Fibroblast of villous mesenchyme (primary cell): Measurements from ENCODE around the gene COLQ. TPM values are rescaled to one million over a fixed set of nuclear protein-coding genes. Genes with fewer than 3 reads are reported as not detected.

Experiments used
- DNase-seq: peaks from one replicate; pipeline ENCODE4 v3.0.0-alpha.2; 2010; ENCODE audit warnings: low read depth
- H3K4me3 ChIP-seq: 2 replicates; pipeline ENCODE4 v1.5.1; 2011; ENCODE audit warnings: low read depth, mild to moderate bottlenecking, low read length
- total RNA-seq: library from RNA; depleted of rRNA; stranded (reverse); fragments of >200 nt; gene quantifications from 2 replicates; pipeline ENCODE4 v1.2.3, GENCODE V29; 2012
- TF ChIP-seq, protein P1 (sequence below): IDR thresholded peaks from 2 replicates; pipeline ENCODE4 v1.5.1; 2012; ENCODE audit warnings: low read depth, mild to moderate bottlenecking, low read length; ENCODE audit not compliant: insufficient read depth

COLQ gene
- total RNA-seq, 1 donor: 0.43 TPM

DNA sequence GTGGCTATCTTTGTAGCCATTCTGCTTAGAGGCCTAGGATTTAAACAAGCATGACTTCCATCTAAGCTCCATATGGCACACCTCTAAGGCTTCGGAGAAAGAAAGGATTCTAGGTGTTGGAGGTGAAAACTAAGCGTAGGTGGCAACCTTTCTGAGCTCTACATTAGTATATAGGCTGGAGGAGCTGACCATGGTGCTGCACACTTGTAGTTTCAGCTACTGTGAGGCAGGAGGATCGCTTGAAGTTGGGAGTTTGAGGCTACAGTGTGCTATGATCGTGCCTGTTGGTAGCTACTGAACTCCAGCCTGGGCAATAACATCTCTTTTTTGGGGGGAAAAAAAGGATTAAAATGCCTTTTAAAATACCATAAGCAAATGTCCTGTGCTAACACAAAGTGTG is 86.8 kb downstream of the COLQ start:
- TF ChIP-seq, protein P1, sequence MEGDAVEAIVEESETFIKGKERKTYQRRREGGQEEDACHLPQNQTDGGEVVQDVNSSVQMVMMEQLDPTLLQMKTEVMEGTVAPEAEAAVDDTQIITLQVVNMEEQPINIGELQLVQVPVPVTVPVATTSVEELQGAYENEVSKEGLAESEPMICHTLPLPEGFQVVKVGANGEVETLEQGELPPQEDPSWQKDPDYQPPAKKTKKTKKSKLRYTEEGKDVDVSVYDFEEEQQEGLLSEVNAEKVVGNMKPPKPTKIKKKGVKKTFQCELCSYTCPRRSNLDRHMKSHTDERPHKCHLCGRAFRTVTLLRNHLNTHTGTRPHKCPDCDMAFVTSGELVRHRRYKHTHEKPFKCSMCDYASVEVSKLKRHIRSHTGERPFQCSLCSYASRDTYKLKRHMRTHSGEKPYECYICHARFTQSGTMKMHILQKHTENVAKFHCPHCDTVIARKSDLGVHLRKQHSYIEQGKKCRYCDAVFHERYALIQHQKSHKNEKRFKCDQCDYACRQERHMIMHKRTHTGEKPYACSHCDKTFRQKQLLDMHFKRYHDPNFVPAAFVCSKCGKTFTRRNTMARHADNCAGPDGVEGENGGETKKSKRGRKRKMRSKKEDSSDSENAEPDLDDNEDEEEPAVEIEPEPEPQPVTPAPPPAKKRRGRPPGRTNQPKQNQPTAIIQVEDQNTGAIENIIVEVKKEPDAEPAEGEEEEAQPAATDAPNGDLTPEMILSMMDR: no peak
- no peak overlapping the region for H3K4me3 ChIP-seq
- DNase-seq: no peak

DNA sequence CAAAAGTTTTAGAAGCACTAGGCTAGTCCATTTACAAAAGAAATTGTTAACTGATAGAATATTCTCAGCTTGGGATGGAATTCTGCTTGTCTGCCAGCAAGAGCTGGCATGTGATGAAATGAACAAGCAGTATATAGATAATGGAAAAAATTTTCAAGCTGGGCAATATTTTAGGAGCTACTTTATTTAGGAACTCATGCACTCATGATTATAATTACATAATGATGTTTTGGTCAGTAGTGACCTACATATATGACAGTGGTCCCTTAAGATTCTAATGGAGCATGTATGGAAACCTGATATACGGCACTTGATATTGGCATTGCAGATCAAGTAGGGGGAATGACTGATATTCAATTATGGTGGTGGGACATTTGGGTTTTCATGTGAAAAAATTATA is 88.0 kb downstream of the COLQ start:
- no peak overlapping the region for H3K4me3 ChIP-seq
- no peak for DNase-seq
- TF ChIP-seq, protein P1: no peak

DNA sequence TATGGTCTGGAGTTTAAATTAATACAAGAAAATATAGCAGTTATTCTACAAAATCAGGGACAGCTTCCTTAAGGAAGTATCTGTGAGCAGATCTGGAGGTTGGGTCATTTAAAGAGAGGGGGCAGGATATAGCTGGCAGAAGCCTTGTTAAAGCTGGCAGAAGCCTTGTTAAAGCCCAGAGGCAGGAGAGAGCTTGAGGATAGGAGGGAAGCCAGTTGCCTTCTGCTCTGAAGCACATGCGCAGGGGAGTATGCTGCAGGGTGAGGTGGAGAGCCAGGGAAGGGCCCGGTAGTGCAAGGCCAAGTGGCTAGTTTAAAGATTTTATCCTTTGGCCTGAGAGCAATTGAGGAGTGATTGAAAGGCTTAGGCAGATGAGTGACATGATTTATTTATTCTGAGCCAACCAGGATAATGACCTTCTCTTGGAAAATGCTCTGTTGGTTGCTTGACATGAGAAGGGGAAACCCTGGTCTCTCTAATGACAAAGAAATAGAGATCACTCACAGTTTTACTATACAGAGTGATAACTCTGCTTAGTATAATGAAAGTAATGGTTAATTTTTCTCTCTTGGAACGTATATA is 90.2 kb downstream of the COLQ start:
- no peak for DNase-seq
- no peak overlapping the region for H3K4me3 ChIP-seq
- TF ChIP-seq, protein P1: no peak

DNA sequence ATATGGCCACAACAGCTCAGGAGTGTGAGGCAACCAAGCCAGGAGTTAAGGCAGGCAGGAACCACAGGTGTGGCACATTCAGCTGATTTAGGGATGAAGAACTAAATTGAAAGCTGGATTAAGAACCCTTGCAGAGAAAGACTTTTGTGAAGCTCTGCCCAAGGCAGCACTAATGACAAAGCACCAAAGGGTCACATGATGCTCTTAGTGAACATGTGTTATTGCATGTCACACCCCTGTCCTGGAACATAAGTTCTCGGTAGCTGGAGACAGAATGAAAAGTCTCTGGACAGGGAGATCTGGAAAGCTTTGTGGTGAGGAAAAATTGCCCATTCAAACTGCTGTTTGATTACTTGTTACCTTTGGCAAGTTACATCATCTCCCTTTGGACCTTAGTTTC is 90.9 kb downstream of the COLQ start:
- TF ChIP-seq, protein P1: no peak
- H3K4me3 ChIP-seq: no peak overlapping the region
- no peak for DNase-seq

DNA sequence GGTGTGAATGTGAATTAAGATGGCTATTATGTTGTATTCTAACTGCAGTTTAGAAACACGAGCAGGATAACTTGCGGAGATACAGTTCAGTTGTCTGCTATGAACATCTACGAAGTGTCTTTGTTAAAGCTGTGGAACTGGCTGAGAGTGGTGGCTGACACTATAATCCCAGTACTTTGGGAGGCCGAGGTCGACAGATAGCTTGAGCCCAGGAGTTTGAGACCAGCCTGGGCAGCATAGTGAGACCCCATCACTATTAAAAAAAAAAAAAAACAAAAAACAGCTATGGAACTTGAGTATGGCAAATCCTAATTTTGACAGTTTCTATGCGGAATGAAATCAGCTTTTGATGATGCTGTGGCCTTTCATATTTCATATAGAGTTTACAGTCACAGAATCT is 92.4 kb downstream of the COLQ start:
- H3K4me3 ChIP-seq: peak overlapping the region; percentile 92
- TF ChIP-seq, protein P1: no peak
- DNase-seq: no peak

DNA sequence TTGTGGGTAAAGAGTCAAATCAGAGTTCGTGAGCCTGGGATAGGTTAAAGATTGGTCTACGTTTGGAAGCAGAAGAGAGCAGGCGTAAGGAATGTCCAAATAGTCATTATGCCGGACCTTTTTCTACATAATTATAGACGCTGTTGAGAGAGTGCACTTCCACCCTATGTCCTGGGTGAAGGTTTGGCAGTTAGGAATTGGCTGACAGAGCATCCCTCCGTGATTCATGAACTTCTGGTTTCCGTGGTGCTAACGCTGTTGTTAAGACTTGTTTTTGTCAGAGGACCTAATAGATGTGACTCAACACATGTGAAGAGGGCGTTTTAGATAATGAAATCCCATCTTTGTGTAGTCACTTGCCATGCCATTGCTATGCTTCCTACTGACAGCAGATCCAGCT is 93.0 kb downstream of the COLQ start:
- DNase-seq: peak; percentile 47
- TF ChIP-seq, protein P1: no peak

DNA sequence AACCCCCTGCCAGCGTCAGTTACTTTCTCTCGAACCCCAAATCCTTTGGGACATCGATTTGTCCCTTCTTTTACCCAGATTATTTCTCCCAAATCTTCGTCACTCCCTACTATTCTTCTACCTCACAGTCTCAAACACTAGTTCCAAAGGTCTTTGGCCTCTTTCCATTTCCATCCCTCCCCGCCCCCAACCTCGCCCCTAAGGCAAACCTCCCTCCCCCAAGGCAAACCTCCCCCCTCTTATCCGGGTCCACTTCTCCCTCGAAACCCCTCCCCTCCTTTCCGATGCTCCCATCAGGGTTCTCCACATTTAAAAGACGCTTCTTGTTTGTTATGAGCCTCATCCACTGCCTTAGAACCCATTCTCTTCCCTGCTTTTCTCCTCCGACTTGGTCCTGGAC is 93.5 kb downstream of the COLQ start:
- no peak for DNase-seq
- H3K4me3 ChIP-seq: peak overlapping the region; percentile 92
- TF ChIP-seq, protein P1: no peak

More for the DNA sequence above, 93.0 kb downstream of the COLQ start:
- H3K4me3 ChIP-seq: peak overlapping the region; percentile 92
